HG03520 (cell line): ENCODE measurements around the gene OR52B6.
"Not testable (repeated sequence)": the region's sequence is repeated elsewhere in the genome, so short reads cannot be mapped to it uniquely, and the experiment has no call there.

ENCODE experiments used
- ATAC-seq: cut with Tn5 transposase; IDR thresholded peaks from one replicate; pipeline ENCODE4 v1.9.1; 2021; ENCODE audit warnings: mild to moderate bottlenecking, moderate library complexity; ENCODE audit not compliant: unreplicated experiment

The OR52B6 gene, protein sequence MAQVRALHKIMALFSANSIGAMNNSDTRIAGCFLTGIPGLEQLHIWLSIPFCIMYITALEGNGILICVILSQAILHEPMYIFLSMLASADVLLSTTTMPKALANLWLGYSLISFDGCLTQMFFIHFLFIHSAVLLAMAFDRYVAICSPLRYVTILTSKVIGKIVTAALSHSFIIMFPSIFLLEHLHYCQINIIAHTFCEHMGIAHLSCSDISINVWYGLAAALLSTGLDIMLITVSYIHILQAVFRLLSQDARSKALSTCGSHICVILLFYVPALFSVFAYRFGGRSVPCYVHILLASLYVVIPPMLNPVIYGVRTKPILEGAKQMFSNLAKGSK

GRCh38 chr11:5580577-5580976, at the start of gene OR52B6:
Gene OR52B6, plus strand, starts transcription at chr11:5580877. Its CDS starts 0 bp downstream, at chr11:5580877.
- ATAC-seq: no peak

DNA sequence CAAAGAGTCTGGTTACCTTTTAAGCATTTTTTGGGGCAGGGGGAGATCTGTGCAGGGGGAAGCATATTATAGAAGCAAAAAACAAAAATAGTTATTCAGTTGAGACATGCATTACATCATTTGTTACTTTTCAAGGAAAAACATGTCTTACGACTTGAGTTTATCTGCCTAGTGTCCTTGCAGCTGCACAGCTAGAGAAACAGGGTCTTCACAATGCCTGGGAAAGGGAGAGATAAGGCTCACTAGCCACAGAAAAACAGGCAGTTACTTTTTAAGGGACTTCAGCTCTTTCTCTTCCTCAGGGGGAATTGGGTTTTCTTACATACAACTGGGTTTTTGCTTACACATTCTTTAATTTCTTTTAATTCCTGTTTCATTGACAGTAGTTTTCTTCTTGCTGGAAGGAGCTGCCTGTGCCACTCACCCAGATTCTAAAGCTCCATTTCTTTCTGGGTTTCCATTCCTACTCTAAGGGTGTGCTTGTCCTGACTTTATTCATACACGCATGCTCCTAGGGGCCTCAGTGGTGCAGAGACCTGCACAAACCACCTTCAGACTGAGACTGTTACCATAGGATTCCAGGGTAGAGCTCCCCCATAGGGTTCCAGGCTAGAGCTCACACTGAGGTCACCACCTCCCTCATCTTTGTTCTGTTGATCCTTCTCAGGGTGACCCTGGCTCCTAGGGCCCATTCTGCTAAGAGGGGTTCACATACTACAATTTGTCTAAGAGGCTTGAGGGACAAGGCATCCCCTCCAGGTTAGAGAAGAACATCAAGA, 49.4 kb upstream of the OR52B6 start:
- ATAC-seq: no peak

GRCh38 chr11:5534046-5534445, 46.6 kb upstream of the OR52B6 start:
- ATAC-seq: no peak

- no peak for ATAC-seq
These were observed 44.2 kb upstream of the OR52B6 start for GRCh38 chr11:5536482-5536881.

DNA sequence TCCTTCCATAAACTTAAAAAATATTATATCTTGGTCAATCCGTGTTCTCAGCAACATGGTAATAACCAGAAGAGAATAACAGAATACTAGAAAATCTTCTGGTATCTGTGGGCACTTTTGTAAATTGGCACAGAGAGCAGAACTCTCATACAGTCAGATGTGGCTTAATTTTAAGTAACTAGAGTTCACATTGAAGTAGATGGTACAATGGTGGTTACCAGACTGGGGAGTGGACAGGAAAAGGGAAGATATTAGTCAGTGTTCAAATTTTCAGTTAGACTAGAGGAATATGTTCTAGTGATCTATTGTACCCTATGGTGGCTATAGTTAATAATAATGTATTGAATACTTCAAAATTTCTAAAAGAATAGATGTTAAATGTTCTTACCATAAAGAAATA, 39.2 kb upstream of the OR52B6 start:
- no peak for ATAC-seq

DNA sequence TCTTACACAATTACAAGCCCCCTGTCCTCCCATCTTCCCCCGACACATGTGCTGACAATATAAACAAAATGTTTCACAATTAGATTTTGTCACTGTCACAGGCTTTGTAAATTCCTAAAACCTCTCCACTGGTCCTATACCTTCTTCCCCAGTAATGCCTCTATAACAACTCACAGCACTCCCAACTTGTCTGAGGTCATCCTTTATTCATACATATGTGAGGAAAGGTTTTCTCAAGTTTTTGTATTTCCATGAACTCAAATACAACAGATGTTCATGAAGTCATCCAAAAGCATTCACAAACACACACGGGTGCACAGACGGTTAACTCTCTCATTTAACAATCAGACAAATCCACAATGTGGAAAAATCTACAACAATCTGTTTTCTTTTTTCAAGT, 34.2 kb upstream of the OR52B6 start:
- no peak for ATAC-seq

GRCh38 chr11:5547982-5548381, 32.7 kb upstream of the OR52B6 start:
- ATAC-seq: no peak

- ATAC-seq: no peak
These were observed 32.2 kb upstream of the OR52B6 start, which contains the start of gene OR52H1 for GRCh38 chr11:5548440-5548839. Gene OR52H1, minus strand, starts transcription at chr11:5548540. Its CDS starts 3,035 bp downstream, at chr11:5545505.

DNA sequence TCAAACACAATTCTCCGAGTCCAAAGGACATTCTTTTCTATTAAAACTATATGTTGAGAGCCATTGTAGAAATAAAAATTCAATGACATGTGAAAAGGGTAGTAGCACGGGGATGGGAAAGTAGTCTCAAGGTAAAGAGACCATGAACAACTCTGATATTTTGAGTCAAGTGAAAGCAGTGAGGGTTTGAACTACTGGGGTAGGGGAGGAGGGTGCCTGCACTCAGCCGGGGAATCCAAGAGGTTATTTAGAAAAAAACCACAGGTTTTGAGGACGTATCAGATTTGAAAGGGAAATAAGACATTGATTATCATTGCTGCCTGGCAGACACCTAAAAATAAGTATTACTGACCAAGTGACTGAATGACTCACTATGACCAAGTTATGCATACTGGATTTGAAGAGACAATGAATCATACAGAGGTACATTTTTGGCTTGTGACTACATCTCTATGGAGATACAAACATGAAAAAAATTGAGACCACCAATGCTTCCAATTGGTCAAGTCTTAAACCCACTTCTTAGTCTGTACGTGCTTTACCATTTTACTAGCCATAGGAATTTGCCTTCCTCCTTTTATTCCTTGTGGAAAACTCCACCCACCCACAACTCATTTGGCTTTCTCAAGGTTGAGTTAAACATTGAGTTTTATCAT, 30.1 kb upstream of the OR52B6 start:
- peak; percentile 71 for ATAC-seq

GRCh38 chr11:5553343-5553742, 27.3 kb upstream of the OR52B6 start:
- ATAC-seq: no peak

- no peak for ATAC-seq
These were observed 24.0 kb upstream of the OR52B6 start for GRCh38 chr11:5556596-5557188.

GRCh38 chr11:5557751-5558150, 22.9 kb upstream of the OR52B6 start:
- no peak for ATAC-seq

GRCh38 chr11:5564259-5565019, 16.2 kb upstream of the OR52B6 start:
- no peak for ATAC-seq

DNA sequence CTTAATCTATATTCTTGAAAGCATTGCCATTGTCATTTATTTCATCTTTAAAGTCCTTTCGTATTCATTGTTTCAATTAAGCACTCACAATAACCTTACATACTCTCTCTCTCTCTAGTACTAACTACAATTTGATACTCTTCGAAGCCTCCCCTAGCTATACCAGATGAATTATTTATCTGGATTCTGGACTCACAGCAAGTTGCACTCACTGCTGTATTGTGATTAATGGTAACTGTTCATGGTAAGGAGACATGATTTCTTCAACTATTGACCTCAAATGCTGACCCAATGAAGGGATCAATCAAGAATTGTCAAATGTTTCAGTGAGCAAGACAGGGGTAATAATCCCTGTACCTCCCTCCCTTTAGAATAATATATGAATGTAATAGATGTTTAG, 6.0 kb upstream of the OR52B6 start:
- ATAC-seq: no peak

GRCh38 chr11:5575152-5575551, 5.5 kb upstream of the OR52B6 start:
- no peak for ATAC-seq

GRCh38 chr11:5577101-5577500, 3.6 kb upstream of the OR52B6 start:
- no peak for ATAC-seq

DNA sequence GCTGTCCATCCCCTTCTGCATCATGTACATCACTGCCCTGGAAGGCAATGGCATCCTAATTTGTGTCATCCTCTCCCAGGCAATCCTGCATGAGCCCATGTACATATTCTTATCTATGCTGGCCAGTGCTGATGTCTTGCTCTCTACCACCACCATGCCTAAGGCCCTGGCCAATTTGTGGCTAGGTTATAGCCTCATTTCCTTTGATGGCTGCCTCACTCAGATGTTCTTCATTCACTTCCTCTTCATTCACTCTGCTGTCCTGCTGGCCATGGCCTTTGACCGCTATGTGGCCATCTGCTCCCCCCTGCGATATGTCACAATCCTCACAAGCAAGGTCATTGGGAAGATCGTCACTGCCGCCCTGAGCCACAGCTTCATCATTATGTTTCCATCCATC, 337 bp downstream of the OR52B6 start:
- ATAC-seq: no peak

DNA sequence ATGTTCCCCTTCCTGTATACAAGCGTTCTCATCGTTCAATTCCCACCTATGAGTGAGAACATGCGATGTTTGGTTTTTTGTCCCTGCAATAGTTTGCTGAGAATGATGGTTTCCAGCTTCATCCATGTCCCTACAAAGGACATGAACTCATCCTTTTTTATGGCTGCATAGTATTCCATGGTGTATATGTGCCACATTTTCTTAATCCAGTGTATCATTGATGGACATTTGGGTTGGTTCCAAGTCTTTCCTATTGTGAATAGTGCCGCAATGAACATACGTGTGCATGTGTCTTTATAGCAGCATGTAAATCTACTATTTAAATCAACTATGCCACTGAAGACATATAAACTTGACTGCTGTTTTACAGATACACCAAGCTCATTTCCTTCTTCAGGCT, 3.8 kb downstream of the OR52B6 start:
- not testable (repeated sequence) for ATAC-seq

GRCh38 chr11:5589906-5590305, 9.2 kb downstream of the OR52B6 start:
- ATAC-seq: not testable (repeated sequence)

DNA sequence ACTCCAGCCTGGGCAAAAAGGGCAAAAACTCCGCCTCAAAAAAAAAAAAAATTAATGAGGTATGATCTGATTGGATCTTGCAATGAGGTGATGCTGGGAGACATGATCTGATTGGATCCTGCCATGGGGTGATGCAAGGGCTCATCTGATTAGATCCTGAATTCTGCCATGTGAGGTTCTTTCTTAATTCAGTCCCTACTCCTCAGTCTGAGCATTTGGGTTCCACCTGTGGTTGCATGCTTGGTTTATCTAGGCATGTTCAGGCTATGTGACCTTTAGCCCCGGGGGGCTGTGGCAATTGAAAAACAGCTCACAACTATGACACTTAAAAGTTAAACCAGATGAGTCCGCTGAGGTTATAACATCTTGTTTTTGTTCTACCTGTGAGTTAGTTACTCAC, 10.9 kb downstream of the OR52B6 start:
- ATAC-seq: no peak

GRCh38 chr11:5592615-5593014, 11.9 kb downstream of the OR52B6 start:
- no peak for ATAC-seq
